ENCODE measurements around the gene ZNF740.

DNA sequence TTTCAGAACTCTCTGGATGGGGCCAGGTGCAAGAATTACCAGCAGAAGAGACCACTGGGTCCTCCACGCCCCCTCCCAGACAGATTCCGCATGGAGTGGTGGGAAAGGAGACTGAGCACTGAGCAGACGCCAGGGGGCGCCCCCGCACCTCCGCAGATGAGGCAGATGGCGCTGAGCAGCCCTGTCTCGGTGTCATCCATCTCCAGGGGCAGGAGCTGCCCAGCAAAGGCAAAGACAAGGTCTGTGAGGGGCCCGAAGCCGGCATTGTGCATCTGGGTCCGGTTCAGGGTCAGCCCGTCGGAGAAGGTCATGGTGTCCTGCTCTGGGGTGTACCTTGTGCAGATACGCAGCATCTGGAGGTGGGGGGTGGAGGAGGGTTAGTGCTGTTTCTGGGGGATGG is 32.8 kb downstream of the ZNF740 start:
- TF ChIP-seq, protein P1, sequence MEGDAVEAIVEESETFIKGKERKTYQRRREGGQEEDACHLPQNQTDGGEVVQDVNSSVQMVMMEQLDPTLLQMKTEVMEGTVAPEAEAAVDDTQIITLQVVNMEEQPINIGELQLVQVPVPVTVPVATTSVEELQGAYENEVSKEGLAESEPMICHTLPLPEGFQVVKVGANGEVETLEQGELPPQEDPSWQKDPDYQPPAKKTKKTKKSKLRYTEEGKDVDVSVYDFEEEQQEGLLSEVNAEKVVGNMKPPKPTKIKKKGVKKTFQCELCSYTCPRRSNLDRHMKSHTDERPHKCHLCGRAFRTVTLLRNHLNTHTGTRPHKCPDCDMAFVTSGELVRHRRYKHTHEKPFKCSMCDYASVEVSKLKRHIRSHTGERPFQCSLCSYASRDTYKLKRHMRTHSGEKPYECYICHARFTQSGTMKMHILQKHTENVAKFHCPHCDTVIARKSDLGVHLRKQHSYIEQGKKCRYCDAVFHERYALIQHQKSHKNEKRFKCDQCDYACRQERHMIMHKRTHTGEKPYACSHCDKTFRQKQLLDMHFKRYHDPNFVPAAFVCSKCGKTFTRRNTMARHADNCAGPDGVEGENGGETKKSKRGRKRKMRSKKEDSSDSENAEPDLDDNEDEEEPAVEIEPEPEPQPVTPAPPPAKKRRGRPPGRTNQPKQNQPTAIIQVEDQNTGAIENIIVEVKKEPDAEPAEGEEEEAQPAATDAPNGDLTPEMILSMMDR (IDR thresholded peaks at IDR 0.05): peak; percentile 98
- TF ChIP-seq EZH2phosphoT487 (IDR thresholded peaks at IDR 0.05): no peak
- TF ChIP-seq EZH2 (IDR thresholded peaks at IDR 0.05): no peak
